Spleen (tissue), 7 donors: ENCODE measurements around the gene RNASET2.

Experiments used
- CTCF ChIP-seq, 11 experiments: fragments of 200-600 bp in 7 of 11; fragments of 450-650 bp in 4 of 11; sonication (generic) in 4 of 11; IDR thresholded peaks in 8 of 11; conservative IDR thresholded peaks in 3 of 11; 1 replicate in 7 of 11; 2 replicates in 4 of 11; pipeline versions ENCODE4 v1.4.0 to v1.8.0; 2016 to 2021; ENCODE audit warnings: antibody characterized with exemption in 11 of 11, inconsistent platforms in 4 of 11, mild to moderate bottlenecking in 1 of 11
- POLR2AphosphoS5 ChIP-seq, 3 donors: sonication (generic); formaldehyde crosslinking; IDR thresholded peaks; one replicate each; pipeline ENCODE4 v1.5.1; 2017; ENCODE audit warnings: antibody characterized with exemption in 3 of 3
- donor health status: DM: no; HTN: no; CAD: no; lungs with moderate emphysema.
- donor health status: DM: no; HTN: no; CAD: no.
- donor health status: DM: no; HTN: no; CAD: no.

DNA sequence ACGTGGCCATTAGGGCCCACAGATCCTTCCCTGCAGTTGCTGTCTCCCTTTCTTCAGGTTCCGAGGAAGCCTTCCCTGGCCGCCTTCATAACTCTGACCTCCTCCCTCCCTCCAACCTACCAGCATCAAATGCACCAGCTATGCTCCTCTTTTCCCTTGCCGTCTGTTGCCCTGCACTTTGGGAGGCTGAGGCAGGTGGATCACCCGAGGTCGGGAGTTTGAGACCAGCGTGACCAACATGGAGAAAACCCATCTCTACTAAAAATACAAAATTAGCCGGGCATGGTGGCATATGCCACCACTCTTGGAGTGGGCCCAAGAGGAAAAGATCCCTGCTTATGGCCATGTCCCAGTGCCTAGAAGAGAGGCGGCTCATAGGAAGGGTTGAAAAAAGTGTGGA lies 31.8 kb downstream of the RNASET2 start:
- TF ChIP-seq CTCF (IDR thresholded peaks at IDR 0.05 in 8 of 11, conservative IDR thresholded peaks at IDR 0.05 in 3 of 11) (no peak), POLR2AphosphoS5 (IDR thresholded peaks at IDR 0.05) (peak in 1 of 3 donors; percentile 6)
